ENCODE measurements around the gene OGFOD3.
A peak's percentile ranks its signal among the peaks of the same experiment; 100 is the strongest.
"Not testable (repeated sequence)": the region's sequence is repeated elsewhere in the genome, so short reads cannot be mapped to it uniquely, and the experiment has no call there.

OGFOD3 gene

GRCh38 chr17:82351713-82352488 lies 66.5 kb downstream of the OGFOD3 start:
- DNase-seq (ENCODE audit: low spot score) = peak; percentile 87

- no peak for DNase-seq (ENCODE audit: low spot score)
These were observed 67.1 kb downstream of the OGFOD3 start for GRCh38 chr17:82351254-82351712.

- no peak for DNase-seq (ENCODE audit: low spot score)
These were observed 68.0 kb downstream of the OGFOD3 start for GRCh38 chr17:82350182-82351030.

GRCh38 chr17:82349287-82349701 lies 69.1 kb downstream of the OGFOD3 start:
- DNase-seq (ENCODE audit: low spot score) = peak; percentile 70

GRCh38 chr17:82348866-82349265 lies 69.5 kb downstream of the OGFOD3 start:
- no peak for DNase-seq (ENCODE audit: low spot score)

GRCh38 chr17:82348434-82348833 lies 70.0 kb downstream of the OGFOD3 start:
- no peak for DNase-seq (ENCODE audit: low spot score)

GRCh38 chr17:82347994-82348393 lies 70.4 kb downstream of the OGFOD3 start:
- DNase-seq (ENCODE audit: low spot score) = not testable (repeated sequence)

GRCh38 chr17:82346342-82347300 lies 71.8 kb downstream of the OGFOD3 start:
- DNase-seq (ENCODE audit: low spot score) = no peak

- no peak for DNase-seq (ENCODE audit: low spot score)
These were observed 73.0 kb downstream of the OGFOD3 start for GRCh38 chr17:82345151-82345976.

- no peak for DNase-seq (ENCODE audit: low spot score)
These were observed 74.0 kb downstream of the OGFOD3 start for GRCh38 chr17:82344175-82344907.

- DNase-seq (ENCODE audit: low spot score) = no peak
These were observed 74.8 kb downstream of the OGFOD3 start for GRCh38 chr17:82343560-82343959.

- DNase-seq (ENCODE audit: low spot score) = no peak
These were observed 75.9 kb downstream of the OGFOD3 start for GRCh38 chr17:82342361-82343079.

- DNase-seq (ENCODE audit: low spot score) = no peak
These were observed 78.5 kb downstream of the OGFOD3 start for GRCh38 chr17:82339634-82340580.

Measured in AG20443 (cell line).